GM19023 (cell line): ENCODE data around the gene ATOH7.

Source experiments
- ATAC-seq: cut with Tn5 transposase; IDR thresholded peaks from one replicate; pipeline ENCODE4 v1.9.1; 2021; ENCODE audit warnings: mild to moderate bottlenecking, moderate library complexity; ENCODE audit not compliant: unreplicated experiment

ATOH7 gene

GRCh38 chr10:68184546-68184945 lies 47.4 kb downstream of the ATOH7 start:
- ATAC-seq = no peak
